Hematopoietic multipotent progenitor cell treated with erythropoietin and hydrocortisone succinate and interleukin-3 and kit ligand, for 8 days (in vitro differentiated cells): ENCODE measurements around the gene REXO5.
"Not testable (repeated sequence)": the region's sequence is repeated elsewhere in the genome, so short reads cannot be mapped to it uniquely, and the experiment has no call there.

ENCODE experiments used
- DNase-seq: peaks from one replicate; pipeline ENCODE4 v3.0.0-alpha.2; 2015

Gene REXO5

GRCh38 chr16:20851601-20852000, 45.3 kb downstream of the REXO5 start:
- DNase-seq, result no peak

- DNase-seq, result no peak
Observed at GRCh38 chr16:20853143-20853542, 46.8 kb downstream of the REXO5 start.

GRCh38 chr16:20853981-20854620, 47.8 kb downstream of the REXO5 start:
- DNase-seq, result no peak

GRCh38 chr16:20854963-20855362, 48.6 kb downstream of the REXO5 start:
- DNase-seq, result no peak

GRCh38 chr16:20857281-20857680, 51.0 kb downstream of the REXO5 start:
- no peak for DNase-seq

- no peak for DNase-seq
Observed at GRCh38 chr16:20859229-20859628, 52.9 kb downstream of the REXO5 start.

- DNase-seq, result no peak
Observed at GRCh38 chr16:20859699-20860098, 53.4 kb downstream of the REXO5 start.

GRCh38 chr16:20860361-20860760, 54.0 kb downstream of the REXO5 start:
- DNase-seq, result no peak

GRCh38 chr16:20860995-20861394, 54.7 kb downstream of the REXO5 start:
- not testable (repeated sequence) for DNase-seq

- no peak for DNase-seq
Observed at GRCh38 chr16:20862162-20862960, 56.0 kb downstream of the REXO5 start.

- not testable (repeated sequence) for DNase-seq
Observed at GRCh38 chr16:20864376-20864775, 58.0 kb downstream of the REXO5 start.

- DNase-seq, result peak; percentile 78
Observed at GRCh38 chr16:20865420-20866131, 59.2 kb downstream of the REXO5 start.

GRCh38 chr16:20866145-20866772, 59.9 kb downstream of the REXO5 start:
- peak; percentile 88 for DNase-seq

GRCh38 chr16:20866801-20867200, 60.5 kb downstream of the REXO5 start:
- DNase-seq, result no peak

- DNase-seq, result no peak
Observed at GRCh38 chr16:20867585-20867984, 61.3 kb downstream of the REXO5 start.

GRCh38 chr16:20868890-20869289, 62.6 kb downstream of the REXO5 start:
- DNase-seq, result no peak

GRCh38 chr16:20870122-20870820, 63.9 kb downstream of the REXO5 start:
- DNase-seq, result no peak

- DNase-seq, result no peak
Observed at GRCh38 chr16:20871258-20871657, 64.9 kb downstream of the REXO5 start.

GRCh38 chr16:20871941-20872815, 65.9 kb downstream of the REXO5 start:
- DNase-seq, result peak; percentile 80

GRCh38 chr16:20873331-20873730, 67.0 kb downstream of the REXO5 start:
- DNase-seq, result no peak

GRCh38 chr16:20874088-20874581, 67.8 kb downstream of the REXO5 start:
- no peak for DNase-seq

GRCh38 chr16:20875355-20875650, 69.0 kb downstream of the REXO5 start:
- DNase-seq, result no peak
